Loucy (cell line): ENCODE results near the gene MAPK1IP1L.

ENCODE experiments used
- H2AFZ ChIP-seq: fragments of 200-600 bp; sonication (generic); 2 replicates; pipeline ENCODE4 v1.6.0; 2016; ENCODE audit warnings: antibody characterized with exemption, mild to moderate bottlenecking, low read length, moderate library complexity
- H3F3A ChIP-seq: fragments of 200-600 bp; 2 replicates; pipeline ENCODE4 v1.6.0; 2016; ENCODE audit warnings: antibody characterized with exemption, low read depth, mild to moderate bottlenecking
- H3K27me3 ChIP-seq: fragments of 200-600 bp; sonication (generic); 2 replicates; pipeline ENCODE4 v1.6.1; 2014; ENCODE audit warnings: low read length, mild to moderate bottlenecking; ENCODE audit not compliant: insufficient read depth, poor library complexity, severe bottlenecking
- H3K36me3 ChIP-seq: fragments of 200-600 bp; sonication (generic); 2 replicates; pipeline ENCODE4 v1.6.1; 2016; ENCODE audit warnings: low read length; ENCODE audit not compliant: insufficient read depth
- H3K4me1 ChIP-seq: fragments of 200-600 bp; sonication (generic); 2 replicates; pipeline ENCODE4 v1.5.1; 2014; ENCODE audit warnings: low read length, mild to moderate bottlenecking; ENCODE audit not compliant: insufficient read depth, poor library complexity, severe bottlenecking
- H3K4me2 ChIP-seq: fragments of 200-600 bp; sonication (generic); 2 replicates; pipeline ENCODE4 v1.6.0; 2014; ENCODE audit warnings: antibody characterized with exemption, low read length, low read depth, mild to moderate bottlenecking; ENCODE audit not compliant: poor library complexity, severe bottlenecking
- H3K4me3 ChIP-seq: fragments of 200-600 bp; sonication (generic); 2 replicates; pipeline ENCODE4 v1.5.1; 2014; ENCODE audit warnings: low read length, mild to moderate bottlenecking, mixed read lengths; ENCODE audit not compliant: poor library complexity, severe bottlenecking
- H3K79me2 ChIP-seq: fragments of 200-600 bp; sonication (generic); 2 replicates; pipeline ENCODE4 v1.6.1; 2014; ENCODE audit warnings: low read length; ENCODE audit not compliant: insufficient read depth
- H3K9ac ChIP-seq: fragments of 200-600 bp; sonication (generic); 2 replicates; pipeline ENCODE4 v1.6.0; 2014; ENCODE audit warnings: mild to moderate bottlenecking, low read depth, low read length, moderate library complexity; ENCODE audit not compliant: poor library complexity, severe bottlenecking
- H3K9me2 ChIP-seq: fragments of 200-600 bp; sonication (generic); replicated peaks from 2 replicates; pipeline ENCODE4 v1.6.1; 2016; ENCODE audit warnings: low read depth, low read length, mixed read lengths
- H3K9me3 ChIP-seq: fragments of 200-600 bp; sonication (generic); 2 replicates; pipeline ENCODE4 v1.6.1; 2014; ENCODE audit warnings: mild to moderate bottlenecking, antibody characterized with exemption, low read length, low read depth; ENCODE audit not compliant: insufficient read depth
- H4K20me1 ChIP-seq: fragments of 200-600 bp; sonication (generic); 2 replicates; pipeline ENCODE4 v1.6.0; 2014; ENCODE audit warnings: antibody characterized with exemption, low read length, mild to moderate bottlenecking; ENCODE audit not compliant: insufficient read depth, poor library complexity, severe bottlenecking
- EZH2phosphoT487 ChIP-seq: fragments of 200-600 bp; IDR thresholded peaks from 2 replicates; pipeline ENCODE4 v1.6.1; 2018; ENCODE audit warnings: antibody characterized with exemption, mild to moderate bottlenecking, moderate library complexity, borderline replicate concordance
- TF ChIP-seq, protein P1 (sequence below): fragments of 200-600 bp; sonication (generic); conservative IDR thresholded peaks from 2 replicates; pipeline ENCODE4 v1.5.1; 2014; ENCODE audit warnings: mild to moderate bottlenecking, antibody characterized with exemption, low read length

The MAPK1IP1L gene

DNA sequence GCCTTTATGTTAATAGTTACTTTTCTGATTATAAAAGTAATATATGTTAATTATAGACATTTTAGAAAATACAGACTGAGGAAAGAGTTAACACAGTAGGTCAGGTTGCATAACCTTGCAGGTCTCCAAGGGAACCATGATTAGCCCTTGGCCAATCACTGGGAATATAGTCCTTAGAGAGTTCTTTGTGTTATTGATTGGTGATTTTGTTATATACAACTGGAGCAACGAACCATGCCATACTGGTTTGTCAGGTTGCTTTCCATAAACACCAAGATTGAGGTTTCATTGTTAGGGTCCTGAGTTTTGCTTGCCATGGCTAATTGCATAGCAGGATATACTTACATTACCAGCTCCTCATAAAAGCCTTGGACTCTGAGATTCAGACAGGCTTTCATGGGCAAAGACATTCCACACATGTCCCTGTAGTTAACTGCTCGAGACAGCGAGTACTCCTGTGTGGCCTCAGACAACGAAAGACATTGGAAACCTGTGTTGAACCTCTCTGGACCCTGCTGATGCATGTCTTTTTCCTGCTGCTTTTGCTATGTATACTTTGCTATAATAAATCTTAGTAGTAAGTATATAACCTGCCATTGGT, 33.7 kb downstream of the MAPK1IP1L start:
- TF ChIP-seq, protein P1, sequence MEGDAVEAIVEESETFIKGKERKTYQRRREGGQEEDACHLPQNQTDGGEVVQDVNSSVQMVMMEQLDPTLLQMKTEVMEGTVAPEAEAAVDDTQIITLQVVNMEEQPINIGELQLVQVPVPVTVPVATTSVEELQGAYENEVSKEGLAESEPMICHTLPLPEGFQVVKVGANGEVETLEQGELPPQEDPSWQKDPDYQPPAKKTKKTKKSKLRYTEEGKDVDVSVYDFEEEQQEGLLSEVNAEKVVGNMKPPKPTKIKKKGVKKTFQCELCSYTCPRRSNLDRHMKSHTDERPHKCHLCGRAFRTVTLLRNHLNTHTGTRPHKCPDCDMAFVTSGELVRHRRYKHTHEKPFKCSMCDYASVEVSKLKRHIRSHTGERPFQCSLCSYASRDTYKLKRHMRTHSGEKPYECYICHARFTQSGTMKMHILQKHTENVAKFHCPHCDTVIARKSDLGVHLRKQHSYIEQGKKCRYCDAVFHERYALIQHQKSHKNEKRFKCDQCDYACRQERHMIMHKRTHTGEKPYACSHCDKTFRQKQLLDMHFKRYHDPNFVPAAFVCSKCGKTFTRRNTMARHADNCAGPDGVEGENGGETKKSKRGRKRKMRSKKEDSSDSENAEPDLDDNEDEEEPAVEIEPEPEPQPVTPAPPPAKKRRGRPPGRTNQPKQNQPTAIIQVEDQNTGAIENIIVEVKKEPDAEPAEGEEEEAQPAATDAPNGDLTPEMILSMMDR, result no peak
- no peak for TF ChIP-seq EZH2phosphoT487
- H3K9me3 ChIP-seq, result no peaks in the 10 kb centered on the region
- H3K36me3 ChIP-seq, result no peaks in the 10 kb centered on the region
- no peak overlapping the region for H3K4me3 ChIP-seq
- H3K9me2 ChIP-seq, result no peaks in the 10 kb centered on the region
- H3K4me2 ChIP-seq, result no peak overlapping the region
- H3K9ac ChIP-seq, result no peak overlapping the region
- no peaks in the 10 kb centered on the region for H3K79me2 ChIP-seq
- H2AFZ ChIP-seq, result no peak overlapping the region
- no peaks in the 10 kb centered on the region for H4K20me1 ChIP-seq
- no peaks in the 10 kb centered on the region for H3F3A ChIP-seq
- H3K4me1 ChIP-seq, result no peaks in the 10 kb centered on the region
- H3K27me3 ChIP-seq, result no peaks in the 10 kb centered on the region

DNA sequence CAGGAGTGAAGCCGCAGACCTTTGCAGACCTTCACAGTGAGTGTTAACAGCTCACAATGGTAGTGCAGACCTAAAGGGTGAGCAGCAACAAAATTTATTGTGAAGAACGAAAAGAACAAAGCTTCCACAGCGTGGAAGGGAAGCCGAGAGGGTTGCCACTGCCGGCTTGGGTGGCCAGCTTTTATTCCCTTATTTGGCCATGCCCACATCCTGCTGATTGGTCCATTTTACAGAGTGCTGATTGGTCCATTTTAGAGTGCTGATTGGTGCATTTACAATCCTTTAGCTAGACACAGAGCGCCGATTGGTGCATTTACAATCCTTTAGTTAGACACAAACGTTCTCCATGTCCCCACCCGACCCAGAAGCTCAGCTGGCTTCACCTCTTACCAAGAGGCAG, 35.5 kb downstream of the MAPK1IP1L start:
- Histone ChIP-seq H3K9me3 (no peaks in the 10 kb centered on the region), H3K27me3 (no peaks in the 10 kb centered on the region), H3K9me2 (no peaks in the 10 kb centered on the region), H3K4me3 (no peak overlapping the region), H3K9ac (no peak overlapping the region), H3F3A (no peaks in the 10 kb centered on the region), H3K79me2 (no peaks in the 10 kb centered on the region), H3K4me1 (peaks cover 3% of the 10 kb centered on the region), H3K36me3 (no peaks in the 10 kb centered on the region), H4K20me1 (no peaks in the 10 kb centered on the region), H3K4me2 (no peak overlapping the region), H2AFZ (no peak overlapping the region)
- no peak for TF ChIP-seq EZH2phosphoT487
- TF ChIP-seq, protein P1, result no peak

DNA sequence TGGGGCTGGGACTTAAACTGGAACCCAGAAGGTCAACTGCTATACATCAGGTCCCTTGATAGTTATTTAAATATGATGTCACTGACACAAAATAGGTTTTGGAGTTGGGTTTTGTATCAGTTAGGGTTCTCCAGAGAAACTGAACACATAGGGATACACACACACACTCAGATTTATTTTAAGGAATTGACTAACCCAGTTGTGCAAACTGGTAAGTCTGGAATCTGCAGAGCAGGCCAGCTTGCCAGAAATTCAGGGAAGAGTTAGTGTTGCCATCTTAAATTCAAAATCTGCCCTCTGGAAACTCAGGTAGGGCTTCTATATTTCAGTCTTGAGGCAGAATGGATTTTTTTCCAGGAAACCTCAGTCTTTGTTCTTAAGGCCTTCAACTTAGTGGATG, 36.9 kb downstream of the MAPK1IP1L start:
- no peak overlapping the region for H3K4me3 ChIP-seq
- no peaks in the 10 kb centered on the region for H3F3A ChIP-seq
- no peak overlapping the region for H3K4me2 ChIP-seq
- no peak overlapping the region for H2AFZ ChIP-seq
- peaks cover 8% of the 10 kb centered on the region for H3K4me1 ChIP-seq
- H3K27me3 ChIP-seq, result no peaks in the 10 kb centered on the region
- TF ChIP-seq, protein P1, result no peak
- TF ChIP-seq EZH2phosphoT487, result no peak
- H4K20me1 ChIP-seq, result no peaks in the 10 kb centered on the region
- H3K36me3 ChIP-seq, result no peaks in the 10 kb centered on the region
- H3K9ac ChIP-seq, result no peak overlapping the region
- H3K79me2 ChIP-seq, result no peaks in the 10 kb centered on the region
- no peaks in the 10 kb centered on the region for H3K9me3 ChIP-seq
- H3K9me2 ChIP-seq, result no peaks in the 10 kb centered on the region
